Hepatocyte (in vitro differentiated cells): ENCODE data around the gene RNF19B. TPM values are rescaled to one million over a fixed set of nuclear protein-coding genes. Genes with fewer than 3 reads are reported as not detected.

ENCODE experiments used
- DNase-seq: peaks from one replicate; pipeline ENCODE4 v3.0.0-alpha.2; 2016; ENCODE audit warnings: low spot score
- H2AFZ ChIP-seq: fragments of 200-600 bp; sonication (generic); 2 replicates; pipeline ENCODE4 v1.6.0; 2016; ENCODE audit warnings: antibody characterized with exemption, mild to moderate bottlenecking
- H3K27ac ChIP-seq: fragments of 200-600 bp; sonication (generic); 2 replicates; pipeline ENCODE4 v1.5.1; 2016; ENCODE audit warnings: mild to moderate bottlenecking
- H3K27me3 ChIP-seq: fragments of 200-600 bp; sonication (generic); 2 replicates; pipeline ENCODE4 v1.6.1; 2016
- H3K36me3 ChIP-seq: fragments of 200-600 bp; sonication (generic); replicated peaks from 2 replicates; pipeline ENCODE4 v1.5.1; 2016; ENCODE audit warnings: low read depth; ENCODE audit not compliant: insufficient read depth
- H3K4me1 ChIP-seq: fragments of 200-600 bp; sonication (generic); 2 replicates; pipeline ENCODE4 v1.5.1; 2016; ENCODE audit warnings: mild to moderate bottlenecking, moderate library complexity; ENCODE audit not compliant: insufficient read depth
- H3K4me2 ChIP-seq: fragments of 200-600 bp; sonication (generic); 2 replicates; pipeline ENCODE4 v1.6.0; 2016
- H3K4me3 ChIP-seq: fragments of 200-600 bp; sonication (generic); 2 replicates; pipeline ENCODE4 v1.5.1; 2016; ENCODE audit warnings: mild to moderate bottlenecking
- H3K79me2 ChIP-seq: fragments of 200-600 bp; sonication (generic); 2 replicates; pipeline ENCODE4 v1.6.0; 2017; ENCODE audit warnings: mild to moderate bottlenecking
- H3K9me2 ChIP-seq: fragments of 200-600 bp; sonication (generic); replicated peaks from 2 replicates; pipeline ENCODE4 v1.6.0; 2017; ENCODE audit warnings: mild to moderate bottlenecking; ENCODE audit not compliant: insufficient read depth
- H3K9me3 ChIP-seq: fragments of 200-600 bp; sonication (generic); 2 replicates; pipeline ENCODE4 v1.5.1; 2016; ENCODE audit warnings: low read depth, mild to moderate bottlenecking
- H4K20me1 ChIP-seq: fragments of 200-600 bp; sonication (generic); 2 replicates; pipeline ENCODE4 v1.6.0; 2016; ENCODE audit warnings: mild to moderate bottlenecking; ENCODE audit not compliant: insufficient read depth, poor library complexity, severe bottlenecking
- EZH2 ChIP-seq: fragments of 200-600 bp; sonication (generic); IDR thresholded peaks from 2 replicates; pipeline ENCODE4 v1.6.1; 2016; ENCODE audit warnings: antibody characterized with exemption, mild to moderate bottlenecking, borderline replicate concordance
- EZH2phosphoT487 ChIP-seq: fragments of 200-600 bp; sonication (generic); IDR thresholded peaks from one replicate; pipeline ENCODE4 v1.6.1; 2018; ENCODE audit warnings: antibody characterized with exemption, mild to moderate bottlenecking, low read depth, moderate library complexity; ENCODE audit not compliant: unreplicated experiment, severe bottlenecking
- WGBS: methylation state at CpG from one replicate; pipeline ENCODE4 v1.1.6; 2016; ENCODE audit warnings: low lambda C conversion rate; ENCODE audit errors: missing lambda C conversion rate; 5-methylcytosine and 5-hydroxymethylcytosine counted together
- polyA plus RNA-seq: library from polyadenylated mRNA; unstranded; fragments of >200 nt; fragmentation: Nextera tagmentation; extraction: Ambion mirVana; gene quantifications from 2 replicates; pipeline ENCODE4 v1.2.1, GENCODE V29; 2016
- total RNA-seq: library from RNA; depleted of rRNA; stranded (reverse); fragments of >200 nt; gene quantifications from 2 replicates; pipeline ENCODE4 v1.2.3, GENCODE V29; 2014
- TF ChIP-seq, protein P1 (sequence below): fragments of 200-600 bp; sonication (generic); IDR thresholded peaks from 2 replicates; pipeline ENCODE4 v1.5.1; 2016; ENCODE audit warnings: antibody characterized with exemption, mild to moderate bottlenecking; ENCODE audit not compliant: poor library complexity

RNF19B gene
- total and polyA plus RNA-seq, 2 experiments from 2014 or later = 15.5 to 16.1 TPM

DNA sequence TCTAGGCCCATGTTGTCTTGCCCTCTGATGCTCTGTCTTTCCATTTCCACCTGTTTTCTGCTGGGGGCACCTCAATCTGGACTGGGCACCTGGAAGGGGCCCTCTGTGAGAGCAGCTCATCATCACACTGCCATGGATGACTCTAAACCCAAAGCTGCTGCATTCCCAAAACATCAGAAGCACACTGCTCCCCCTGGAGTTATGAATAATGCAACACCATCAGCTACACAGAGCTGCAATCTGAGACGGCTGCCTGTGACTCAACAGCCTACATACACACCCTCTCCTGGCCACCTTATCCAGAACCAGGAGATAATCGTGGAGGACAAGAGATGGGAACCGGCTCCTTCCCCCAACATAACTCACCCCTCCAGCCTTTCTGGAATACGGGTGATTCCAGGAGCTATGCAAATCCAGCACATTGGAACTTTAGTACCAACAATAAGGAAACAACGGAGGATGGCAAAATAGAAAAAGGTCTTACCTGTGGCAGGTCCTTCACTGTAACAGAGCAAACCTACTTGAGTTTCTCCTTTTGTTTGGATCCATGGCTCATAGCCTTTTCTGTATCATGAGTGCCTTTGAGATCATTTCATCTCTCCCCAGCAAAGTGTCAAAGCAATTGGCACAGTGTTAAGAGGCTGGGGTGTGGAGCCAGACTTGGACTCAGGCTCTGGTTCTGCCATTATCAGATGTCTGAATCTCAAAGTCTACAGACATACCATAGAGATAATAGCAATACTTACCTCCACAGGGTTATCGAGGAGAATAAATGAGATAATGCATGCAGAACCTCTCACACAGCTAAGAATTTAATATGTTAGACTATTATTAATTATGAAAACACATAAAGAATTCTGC lies 42.8 kb upstream of the RNF19B start:
- no peaks in the 10 kb centered on the region for H3K79me2 ChIP-seq
- no peaks in the 10 kb centered on the region for H3K36me3 ChIP-seq
- peak; percentile 80 for DNase-seq
- WGBS = 41% methylated on average over 6 of the region's 6 CpGs
- H3K27me3 ChIP-seq = no peaks in the 10 kb centered on the region
- H3K9me2 ChIP-seq = no peaks in the 10 kb centered on the region
- H3K4me2 ChIP-seq = no peak overlapping the region
- no peaks in the 10 kb centered on the region for H3K9me3 ChIP-seq
- peaks cover 14% of the 10 kb centered on the region for H3K4me1 ChIP-seq
- H4K20me1 ChIP-seq = no peaks in the 10 kb centered on the region
- H3K27ac ChIP-seq = peak overlapping the region; percentile 52
- H3K4me3 ChIP-seq = no peak overlapping the region
- no peak overlapping the region for H2AFZ ChIP-seq
- no peak for TF ChIP-seq EZH2phosphoT487
- no peak for TF ChIP-seq EZH2
- TF ChIP-seq, protein P1, sequence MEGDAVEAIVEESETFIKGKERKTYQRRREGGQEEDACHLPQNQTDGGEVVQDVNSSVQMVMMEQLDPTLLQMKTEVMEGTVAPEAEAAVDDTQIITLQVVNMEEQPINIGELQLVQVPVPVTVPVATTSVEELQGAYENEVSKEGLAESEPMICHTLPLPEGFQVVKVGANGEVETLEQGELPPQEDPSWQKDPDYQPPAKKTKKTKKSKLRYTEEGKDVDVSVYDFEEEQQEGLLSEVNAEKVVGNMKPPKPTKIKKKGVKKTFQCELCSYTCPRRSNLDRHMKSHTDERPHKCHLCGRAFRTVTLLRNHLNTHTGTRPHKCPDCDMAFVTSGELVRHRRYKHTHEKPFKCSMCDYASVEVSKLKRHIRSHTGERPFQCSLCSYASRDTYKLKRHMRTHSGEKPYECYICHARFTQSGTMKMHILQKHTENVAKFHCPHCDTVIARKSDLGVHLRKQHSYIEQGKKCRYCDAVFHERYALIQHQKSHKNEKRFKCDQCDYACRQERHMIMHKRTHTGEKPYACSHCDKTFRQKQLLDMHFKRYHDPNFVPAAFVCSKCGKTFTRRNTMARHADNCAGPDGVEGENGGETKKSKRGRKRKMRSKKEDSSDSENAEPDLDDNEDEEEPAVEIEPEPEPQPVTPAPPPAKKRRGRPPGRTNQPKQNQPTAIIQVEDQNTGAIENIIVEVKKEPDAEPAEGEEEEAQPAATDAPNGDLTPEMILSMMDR = peak; percentile 50

- peak overlapping the region; percentile 14 for H3K27ac ChIP-seq
- H3K4me1 ChIP-seq = peaks cover 6% of the 10 kb centered on the region
- no peaks in the 10 kb centered on the region for H3K36me3 ChIP-seq
- WGBS = 57% methylated on average over 9 of the region's 9 CpGs
- no peaks in the 10 kb centered on the region for H3K9me2 ChIP-seq
- H2AFZ ChIP-seq = no peak overlapping the region
- TF ChIP-seq EZH2phosphoT487 = no peak
- no peaks in the 10 kb centered on the region for H3K79me2 ChIP-seq
- H3K9me3 ChIP-seq = no peaks in the 10 kb centered on the region
- no peak overlapping the region for H3K4me2 ChIP-seq
- DNase-seq = no peak
- no peak overlapping the region for H3K4me3 ChIP-seq
- no peaks in the 10 kb centered on the region for H4K20me1 ChIP-seq
- no peaks in the 10 kb centered on the region for H3K27me3 ChIP-seq
Observed at GRCh38 chr1:33005838-33006421, 41.3 kb upstream of the RNF19B start.

DNA sequence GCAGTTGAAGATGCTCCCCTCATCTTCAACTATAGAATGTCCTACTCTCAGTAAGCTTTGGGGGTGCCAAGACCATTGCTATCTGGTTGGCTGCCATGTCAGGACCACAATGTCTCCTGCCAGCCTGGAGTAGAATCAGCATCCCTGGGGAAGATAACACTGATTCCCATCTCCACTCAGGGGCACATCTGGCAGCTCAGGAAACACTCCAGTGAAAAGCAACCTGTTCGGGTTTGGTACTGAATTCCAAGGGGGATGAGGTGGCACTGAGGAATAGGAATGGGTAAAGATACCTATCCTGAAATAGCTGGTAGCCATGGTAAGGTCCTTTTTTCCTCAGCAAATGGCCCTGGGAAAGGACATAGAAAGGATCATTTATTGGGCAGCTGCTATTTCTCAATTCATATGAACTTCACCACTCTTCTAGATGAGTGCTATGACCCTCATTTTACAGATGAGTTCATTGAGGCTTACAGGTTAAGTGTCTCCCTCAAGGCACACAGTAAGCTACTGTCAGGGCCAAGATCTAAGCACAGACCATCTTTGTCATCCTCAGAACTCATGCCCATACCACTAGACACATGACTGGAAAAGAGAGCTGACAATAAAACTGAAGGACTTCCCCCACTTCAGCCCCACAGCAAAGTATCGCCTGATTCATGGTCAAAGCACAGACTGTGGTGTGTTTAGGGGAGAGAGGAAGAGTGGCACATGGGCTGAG lies 40.7 kb upstream of the RNF19B start:
- H3K9me2 ChIP-seq = no peaks in the 10 kb centered on the region
- H3K79me2 ChIP-seq = no peaks in the 10 kb centered on the region
- H4K20me1 ChIP-seq = no peaks in the 10 kb centered on the region
- no peak overlapping the region for H3K4me2 ChIP-seq
- no peaks in the 10 kb centered on the region for H3K27me3 ChIP-seq
- H3K36me3 ChIP-seq = no peaks in the 10 kb centered on the region
- H3K9me3 ChIP-seq = no peaks in the 10 kb centered on the region
- H2AFZ ChIP-seq = no peak overlapping the region
- peaks cover 6% of the 10 kb centered on the region for H3K4me1 ChIP-seq
- H3K27ac ChIP-seq = peak overlapping the region; percentile 14
- no peak overlapping the region for H3K4me3 ChIP-seq
- TF ChIP-seq, protein P1 = no peak
- WGBS = 69% methylated on average over 2 of the region's 2 CpGs
- DNase-seq = no peak

DNA sequence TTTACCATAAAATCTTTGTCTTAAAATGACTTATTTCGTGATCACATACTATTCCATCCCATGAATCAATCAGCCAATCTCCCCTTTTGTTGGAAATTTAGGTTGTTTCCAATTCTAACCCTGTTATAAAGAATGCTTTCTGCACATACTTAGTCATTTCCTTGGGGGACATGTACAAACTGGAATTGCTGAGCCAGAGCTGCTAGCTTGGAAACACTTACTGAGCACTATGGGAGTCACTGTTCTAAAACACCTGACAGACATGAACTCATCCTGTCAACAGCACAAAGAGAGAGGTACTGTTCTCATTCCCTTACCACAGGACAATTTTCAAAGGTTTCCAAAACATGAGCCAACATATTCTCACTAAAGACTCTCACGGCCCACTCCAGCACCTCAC lies 40.0 kb upstream of the RNF19B start:
- 100% methylated on average over 2 of the region's 2 CpGs for WGBS
- Histone ChIP-seq H3K4me2 (no peak overlapping the region), H3K27ac (no peak overlapping the region)

More for the DNA sequence above, 40.0 kb upstream of the RNF19B start:
- no peak overlapping the region for H2AFZ ChIP-seq
- no peak for DNase-seq
- H3K9me2 ChIP-seq = no peaks in the 10 kb centered on the region
- no peak overlapping the region for H3K4me3 ChIP-seq
- H3K79me2 ChIP-seq = no peaks in the 10 kb centered on the region
- no peak for TF ChIP-seq EZH2
- TF ChIP-seq EZH2phosphoT487 = no peak
- TF ChIP-seq, protein P1 = no peak
- H4K20me1 ChIP-seq = no peaks in the 10 kb centered on the region
- no peaks in the 10 kb centered on the region for H3K27me3 ChIP-seq
- H3K4me1 ChIP-seq = peaks cover 6% of the 10 kb centered on the region
- no peaks in the 10 kb centered on the region for H3K9me3 ChIP-seq
- H3K36me3 ChIP-seq = no peaks in the 10 kb centered on the region
